ENCODE results near the gene SAXO1. TPM values are rescaled to one million over a fixed set of nuclear protein-coding genes. Genes with fewer than 3 reads are reported as not detected.

The SAXO1 gene
- total RNA-seq, 1 experiment from 2014 or later, result under 0.01 TPM

GRCh38 chr9:18877984-18878383 lies 155.0 kb downstream of the SAXO1 start:
- no peak for DNase-seq (ENCODE audit: low read depth)

Other genes with a start within 250 kb of the SAXO1 start
- gene RRAGA, start 16.2 kb upstream of the SAXO1 start, total RNA-seq (2014; rRNA removed; shearing (Covaris generic)), result 51.2 and 60.0 TPM in 2 replicates
- gene HAUS6, start 69.7 kb upstream of the SAXO1 start, total RNA-seq (2014; rRNA removed; shearing (Covaris generic)), result 25.1 and 31.7 TPM in 2 replicates
- 96.3 and 116 TPM in 2 replicates for gene PLIN2, start 94.3 kb upstream of the SAXO1 start, total RNA-seq (2014; rRNA removed; shearing (Covaris generic))
- gene DENND4C, start 197.5 kb upstream of the SAXO1 start, total RNA-seq (2014; rRNA removed; shearing (Covaris generic)), result 33.5 and 65.4 TPM in 2 replicates